ENCODE results near the gene C15orf39. TPM values are rescaled to one million over a fixed set of nuclear protein-coding genes. Genes with fewer than 3 reads are reported as not detected.

Gene C15orf39
- total and polyA plus RNA-seq, 9 of the 15 experiments (the other 6 are each of a cell fraction or from before 2014, with no cell fraction given) = 0.31 to 29.8 (median 4.4) TPM

DNA sequence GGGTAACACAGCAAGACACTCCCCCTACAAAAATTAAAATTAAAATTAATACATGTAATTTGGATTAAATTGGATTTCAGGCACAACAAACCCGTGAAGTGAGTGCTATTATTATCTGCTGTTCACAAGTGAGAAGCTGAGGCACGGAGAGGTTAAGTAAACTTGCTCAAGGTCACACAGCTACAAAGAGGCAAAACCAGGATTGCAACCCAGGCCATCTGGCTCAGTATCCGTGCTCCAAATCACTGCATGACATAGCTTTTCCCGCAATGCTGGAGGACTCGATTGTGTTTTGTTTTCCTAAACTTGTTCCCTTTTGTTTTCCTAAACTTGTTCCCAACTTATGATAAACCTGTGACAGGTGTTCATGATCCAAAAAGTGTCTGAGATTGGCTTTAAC lies 19.9 kb upstream of the C15orf39 start:
- ChIA-PET CTCF (ENCODE audit: low intra/inter-chr PET ratio) (no interaction called here), POLR2A (interaction anchor here (0.7 to 1.1 kb wide), 4 partner anchors 13 to 183 kb away, joined by 3 to 6 read pairs (median 3); partner anchors contain the start of gene C15orf39)
- Histone ChIP-seq H3K79me2 (ENCODE audit: control insufficient read depth, insufficient read depth, low read length) (no peaks in the 10 kb centered on the region), H3K4me3 (no peak overlapping the region), H3K27ac (ENCODE audit: extremely low read depth, low read depth, low read length) (no peak overlapping the region), H3K9ac (ENCODE audit: insufficient read depth in 1 of 2, low read depth in 2 of 2, low read length in 2 of 2) (no peak overlapping the region), H3K4me1 (replicated peaks in 1 of 2; ENCODE audit: control insufficient read depth in 2 of 2, insufficient read depth in 2 of 2, low read length in 2 of 2) (peaks cover 31 to 40% of the 10 kb centered on the region in 2 experiments), H3K9me3 (replicated peaks; ENCODE audit: control insufficient read depth, insufficient read depth, low read depth, low read length) (no peaks in the 10 kb centered on the region), H3K27me3 (ENCODE audit: control insufficient read depth in 2 of 2, insufficient read depth in 2 of 2, low read length in 2 of 2) (no peaks in the 10 kb centered on the region), H2AFZ (ENCODE audit: low read depth, low read length) (no peak overlapping the region), H3K9me1 (ENCODE audit: control insufficient read depth, insufficient read depth, low read length) (no peaks in the 10 kb centered on the region), H3K36me3 (ENCODE audit: control insufficient read depth, insufficient read depth, low read length) (no peaks in the 10 kb centered on the region), H3K4me2 (ENCODE audit: insufficient read depth, low read length) (no peak overlapping the region), H4K20me1 (replicated peaks; ENCODE audit: control insufficient read depth, insufficient read depth, low read length) (no peaks in the 10 kb centered on the region)
- BruUV-seq (replicated peaks) = no TSS peak
- WGBS (ENCODE audit: insufficient coverage, low coverage, missing lambda C conversion rate) = 63% methylated on average over 5 of the region's 5 CpGs
- in situ Hi-C loops (cut with MboI) = no loop called here
- intact Hi-C loops (cut with micrococcal nuclease) = no loop called here
- no peak for FAIRE-seq
- TF ChIP-seq BCOR (IDR thresholded peaks at IDR 0.05) (no peak), FUS (optimal IDR thresholded peaks at IDR 0.05; ENCODE audit: low read depth, low read length) (no peak), FOXA1 (IDR thresholded peaks at IDR 0.05; ENCODE audit: borderline replicate concordance) (no peak), ETV5 (CRISPR knock-in tag; IDR thresholded peaks at IDR 0.05; ENCODE audit: low read depth) (no peak), MBD2 (IDR thresholded peaks at IDR 0.05; ENCODE audit: borderline replicate concordance, low read depth) (no peak), PHF8 (IDR thresholded peaks at IDR 0.05; ENCODE audit: borderline replicate concordance, low read length) (no peak), ZNF445 (CRISPR knock-in tag; IDR thresholded peaks at IDR 0.05; ENCODE audit: low read depth) (no peak), MCM2 (IDR thresholded peaks at IDR 0.05; ENCODE audit: low read depth) (no peak)
- TF ChIP-seq, protein P1, sequence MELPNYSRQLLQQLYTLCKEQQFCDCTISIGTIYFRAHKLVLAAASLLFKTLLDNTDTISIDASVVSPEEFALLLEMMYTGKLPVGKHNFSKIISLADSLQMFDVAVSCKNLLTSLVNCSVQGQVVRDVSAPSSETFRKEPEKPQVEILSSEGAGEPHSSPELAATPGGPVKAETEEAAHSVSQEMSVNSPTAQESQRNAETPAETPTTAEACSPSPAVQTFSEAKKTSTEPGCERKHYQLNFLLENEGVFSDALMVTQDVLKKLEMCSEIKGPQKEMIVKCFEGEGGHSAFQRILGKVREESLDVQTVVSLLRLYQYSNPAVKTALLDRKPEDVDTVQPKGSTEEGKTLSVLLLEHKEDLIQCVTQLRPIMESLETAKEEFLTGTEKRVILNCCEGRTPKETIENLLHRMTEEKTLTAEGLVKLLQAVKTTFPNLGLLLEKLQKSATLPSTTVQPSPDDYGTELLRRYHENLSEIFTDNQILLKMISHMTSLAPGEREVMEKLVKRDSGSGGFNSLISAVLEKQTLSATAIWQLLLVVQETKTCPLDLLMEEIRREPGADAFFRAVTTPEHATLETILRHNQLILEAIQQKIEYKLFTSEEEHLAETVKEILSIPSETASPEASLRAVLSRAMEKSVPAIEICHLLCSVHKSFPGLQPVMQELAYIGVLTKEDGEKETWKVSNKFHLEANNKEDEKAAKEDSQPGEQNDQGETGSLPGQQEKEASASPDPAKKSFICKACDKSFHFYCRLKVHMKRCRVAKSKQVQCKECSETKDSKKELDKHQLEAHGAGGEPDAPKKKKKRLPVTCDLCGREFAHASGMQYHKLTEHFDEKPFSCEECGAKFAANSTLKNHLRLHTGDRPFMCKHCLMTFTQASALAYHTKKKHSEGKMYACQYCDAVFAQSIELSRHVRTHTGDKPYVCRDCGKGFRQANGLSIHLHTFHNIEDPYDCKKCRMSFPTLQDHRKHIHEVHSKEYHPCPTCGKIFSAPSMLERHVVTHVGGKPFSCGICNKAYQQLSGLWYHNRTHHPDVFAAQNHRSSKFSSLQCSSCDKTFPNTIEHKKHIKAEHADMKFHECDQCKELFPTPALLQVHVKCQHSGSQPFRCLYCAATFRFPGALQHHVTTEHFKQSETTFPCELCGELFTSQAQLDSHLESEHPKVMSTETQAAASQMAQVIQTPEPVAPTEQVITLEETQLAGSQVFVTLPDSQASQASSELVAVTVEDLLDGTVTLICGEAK (IDR thresholded peaks at IDR 0.05) = no peak
- TF ChIP-seq, protein P1 (CRISPR knock-in tag; IDR thresholded peaks at IDR 0.05) = no peak
- TF ChIP-seq, protein P2, sequence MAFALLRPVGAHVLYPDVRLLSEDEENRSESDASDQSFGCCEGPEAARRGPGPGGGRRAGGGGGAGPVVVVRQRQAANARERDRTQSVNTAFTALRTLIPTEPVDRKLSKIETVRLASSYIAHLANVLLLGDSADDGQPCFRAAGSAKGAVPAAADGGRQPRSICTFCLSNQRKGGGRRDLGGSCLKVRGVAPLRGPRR (CRISPR knock-in tag; IDR thresholded peaks at IDR 0.05) = no peak
- DNase-seq (ENCODE audit: extremely low read depth in 1 of 4, low spot score in 3 of 4) = no peak
- no peak for ATAC-seq
